HepG2 (cell line): ENCODE data around the gene RNF114. TPM values are rescaled to one million over a fixed set of nuclear protein-coding genes. Genes with fewer than 3 reads are reported as not detected.

Experiments used
- ATF7-NPFF ChIP-seq: sonication (generic); formaldehyde crosslinking; IDR thresholded peaks from 2 replicates; pipeline ENCODE4 v1.8.1; 2023; ENCODE audit warnings: mild to moderate bottlenecking, low read depth, missing genetic modification reagents, moderate library complexity
- CAMTA2 ChIP-seq: sonication (generic); formaldehyde crosslinking; IDR thresholded peaks from 2 replicates; pipeline ENCODE4 v1.4.0; 2020; ENCODE audit warnings: mild to moderate bottlenecking, missing genetic modification reagents, borderline replicate concordance
- CENPX ChIP-seq: sonication (generic); formaldehyde crosslinking; IDR thresholded peaks from 2 replicates; pipeline ENCODE4 v1.9.0; 2021; ENCODE audit warnings: mild to moderate bottlenecking, missing genetic modification reagents, moderate library complexity
- CHD4 ChIP-seq: fragments of 200-600 bp; sonication (generic); IDR thresholded peaks from 2 replicates; pipeline ENCODE4 v1.7.0; 2017; ENCODE audit warnings: mild to moderate bottlenecking, low read length, borderline replicate concordance
- ESRRA ChIP-seq: sonication (generic); formaldehyde crosslinking; IDR thresholded peaks from 2 replicates; pipeline ENCODE4 v1.5.1; 2020; ENCODE audit warnings: mild to moderate bottlenecking, low read depth, missing genetic modification reagents
- IKZF1 ChIP-seq: fragments of 450-650 bp; IDR thresholded peaks from 2 replicates; pipeline ENCODE4 v1.7.1; 2016
- MAFF ChIP-seq: IDR thresholded peaks from 2 replicates; pipeline ENCODE4 v1.6.1; 2011; ENCODE audit warnings: low read depth, low read length, improper control_type of control experiment
- MAX ChIP-seq: IDR thresholded peaks from 2 replicates; pipeline ENCODE4 v1.6.1; 2012; ENCODE audit warnings: inconsistent platforms
- NR2F6 ChIP-seq, 2 experiments: IDR thresholded peaks; 2 replicates each; pipeline ENCODE4 v1.6.1; 2016; ENCODE audit warnings: antibody characterized with exemption in 1 of 2, mild to moderate bottlenecking in 1 of 2
- SALL2 ChIP-seq: sonication (generic); formaldehyde crosslinking; IDR thresholded peaks from 2 replicates; pipeline ENCODE4 v1.8.1; 2023; ENCODE audit warnings: mild to moderate bottlenecking, missing genetic modification reagents, inconsistent platforms
- ZBTB1 ChIP-seq: sonication (generic); formaldehyde crosslinking; IDR thresholded peaks from 2 replicates; pipeline ENCODE4 v1.4.0; 2020; ENCODE audit warnings: missing genetic modification reagents, borderline replicate concordance
- ZC3H4 ChIP-seq: sonication (generic); formaldehyde crosslinking; IDR thresholded peaks from 2 replicates; pipeline ENCODE4 v1.4.0; 2020; ENCODE audit warnings: missing genetic modification reagents, borderline replicate concordance
- ZNF17 ChIP-seq: sonication (generic); formaldehyde crosslinking; IDR thresholded peaks from 2 replicates; pipeline ENCODE4 v1.5.0; 2020; ENCODE audit warnings: mild to moderate bottlenecking, missing genetic modification reagents
- ZNF230 ChIP-seq: sonication (generic); formaldehyde crosslinking; IDR thresholded peaks from 2 replicates; pipeline ENCODE4 v1.4.0; 2020; ENCODE audit warnings: mild to moderate bottlenecking, missing genetic modification reagents
- ZNF3 ChIP-seq: IDR thresholded peaks from 2 replicates; pipeline ENCODE4 v1.7.0; 2017; ENCODE audit warnings: inconsistent platforms
- ZNF326 ChIP-seq: sonication (generic); formaldehyde crosslinking; IDR thresholded peaks from 2 replicates; pipeline ENCODE4 v1.4.0; 2020; ENCODE audit warnings: missing genetic modification reagents, borderline replicate concordance
- ZNF382 ChIP-seq: sonication (generic); formaldehyde crosslinking; IDR thresholded peaks from 2 replicates; pipeline ENCODE4 v1.5.0; 2020; ENCODE audit warnings: missing genetic modification reagents, mild to moderate bottlenecking, borderline replicate concordance
- ZNF430 ChIP-seq: sonication (generic); formaldehyde crosslinking; IDR thresholded peaks from 2 replicates; pipeline ENCODE4 v1.9.0; 2021; ENCODE audit warnings: mild to moderate bottlenecking, missing genetic modification reagents
- ZNF552 ChIP-seq: sonication (generic); formaldehyde crosslinking; IDR thresholded peaks from 2 replicates; pipeline ENCODE4 v1.9.0; 2022; ENCODE audit warnings: missing genetic modification reagents, mild to moderate bottlenecking, borderline replicate concordance
- ZNF619 ChIP-seq: sonication (generic); formaldehyde crosslinking; IDR thresholded peaks from 2 replicates; pipeline ENCODE4 v1.4.0; 2020; ENCODE audit warnings: mild to moderate bottlenecking, missing genetic modification reagents
- ZNF703 ChIP-seq: sonication (generic); formaldehyde crosslinking; IDR thresholded peaks from 2 replicates; pipeline ENCODE4 v1.5.1; 2020; ENCODE audit warnings: missing genetic modification reagents, mild to moderate bottlenecking, moderate library complexity, borderline replicate concordance
- ZNF720 ChIP-seq: sonication (generic); formaldehyde crosslinking; IDR thresholded peaks from 2 replicates; pipeline ENCODE4 v1.4.0; 2020; ENCODE audit warnings: missing genetic modification reagents
- ZSCAN29 ChIP-seq: sonication (generic); formaldehyde crosslinking; conservative IDR thresholded peaks from 2 replicates; pipeline ENCODE4 v1.4.0; 2020; ENCODE audit warnings: mild to moderate bottlenecking, missing genetic modification reagents
- polyA plus RNA-seq, 8 experiments: library from polyadenylated mRNA; depleted of rRNA in 3 of 8; stranded (reverse) in 7 of 8; unstranded in 1 of 8; fragments of >200 nt; fragmentation: Illumina TruSeq in 4 of 8; extraction: Trizol in 4 of 8; gene quantifications; 2 replicates each; pipeline versions ENCODE4 v1.2.1 to v1.2.3, GENCODE V29; 2011 to 2016; ENCODE audit warnings: low read depth in 4 of 8, missing spikeins in 1 of 8, mixed read lengths in 1 of 8; ENCODE audit not compliant: insufficient read depth in 1 of 8
- total RNA-seq, 5 experiments: library from RNA; depleted of rRNA; stranded (reverse); fragments of >200 nt; fragmentation: Illumina TruSeq; extraction: Trizol; gene quantifications; 2 replicates each; pipeline ENCODE4 v1.2.3, GENCODE V29; 2016; ENCODE audit warnings: low read depth in 1 of 5
- TF ChIP-seq, protein P1 (sequence below): sonication (generic); formaldehyde crosslinking; IDR thresholded peaks from 2 replicates; pipeline ENCODE4 v1.4.0; 2020; ENCODE audit warnings: mild to moderate bottlenecking, missing genetic modification reagents, borderline replicate concordance
- TF ChIP-seq, protein P2 (sequence below): sonication (generic); formaldehyde crosslinking; conservative IDR thresholded peaks from 2 replicates; pipeline ENCODE4 v1.8.0; 2022; ENCODE audit warnings: low read depth, missing genetic modification reagents

RNF114 gene
- total and polyA plus RNA-seq, 2 of the 13 experiments (the other 11 are each of a cell fraction or from before 2014, with no cell fraction given): 119 to 126 TPM

- TF ChIP-seq, protein P1, sequence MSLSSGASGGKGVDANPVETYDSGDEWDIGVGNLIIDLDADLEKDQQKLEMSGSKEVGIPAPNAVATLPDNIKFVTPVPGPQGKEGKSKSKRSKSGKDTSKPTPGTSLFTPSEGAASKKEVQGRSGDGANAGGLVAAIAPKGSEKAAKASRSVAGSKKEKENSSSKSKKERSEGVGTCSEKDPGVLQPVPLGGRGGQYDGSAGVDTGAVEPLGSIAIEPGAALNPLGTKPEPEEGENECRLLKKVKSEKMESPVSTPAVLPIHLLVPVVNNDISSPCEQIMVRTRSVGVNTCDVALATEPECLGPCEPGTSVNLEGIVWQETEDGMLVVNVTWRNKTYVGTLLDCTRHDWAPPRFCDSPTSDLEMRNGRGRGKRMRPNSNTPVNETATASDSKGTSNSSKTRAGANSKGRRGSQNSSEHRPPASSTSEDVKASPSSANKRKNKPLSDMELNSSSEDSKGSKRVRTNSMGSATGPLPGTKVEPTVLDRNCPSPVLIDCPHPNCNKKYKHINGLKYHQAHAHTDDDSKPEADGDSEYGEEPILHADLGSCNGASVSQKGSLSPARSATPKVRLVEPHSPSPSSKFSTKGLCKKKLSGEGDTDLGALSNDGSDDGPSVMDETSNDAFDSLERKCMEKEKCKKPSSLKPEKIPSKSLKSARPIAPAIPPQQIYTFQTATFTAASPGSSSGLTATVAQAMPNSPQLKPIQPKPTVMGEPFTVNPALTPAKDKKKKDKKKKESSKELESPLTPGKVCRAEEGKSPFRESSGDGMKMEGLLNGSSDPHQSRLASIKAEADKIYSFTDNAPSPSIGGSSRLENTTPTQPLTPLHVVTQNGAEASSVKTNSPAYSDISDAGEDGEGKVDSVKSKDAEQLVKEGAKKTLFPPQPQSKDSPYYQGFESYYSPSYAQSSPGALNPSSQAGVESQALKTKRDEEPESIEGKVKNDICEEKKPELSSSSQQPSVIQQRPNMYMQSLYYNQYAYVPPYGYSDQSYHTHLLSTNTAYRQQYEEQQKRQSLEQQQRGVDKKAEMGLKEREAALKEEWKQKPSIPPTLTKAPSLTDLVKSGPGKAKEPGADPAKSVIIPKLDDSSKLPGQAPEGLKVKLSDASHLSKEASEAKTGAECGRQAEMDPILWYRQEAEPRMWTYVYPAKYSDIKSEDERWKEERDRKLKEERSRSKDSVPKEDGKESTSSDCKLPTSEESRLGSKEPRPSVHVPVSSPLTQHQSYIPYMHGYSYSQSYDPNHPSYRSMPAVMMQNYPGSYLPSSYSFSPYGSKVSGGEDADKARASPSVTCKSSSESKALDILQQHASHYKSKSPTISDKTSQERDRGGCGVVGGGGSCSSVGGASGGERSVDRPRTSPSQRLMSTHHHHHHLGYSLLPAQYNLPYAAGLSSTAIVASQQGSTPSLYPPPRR (CRISPR knock-in tag): peak; percentile 90
- TF ChIP-seq ZSCAN29 (peak; percentile 44; the same call in 1 of the 2 replicates), CAMTA2 (no peak; the same call in 1 of the 2 replicates), NR2F6 (IDR thresholded peaks at IDR 0.05) (peak; percentile 74), NR2F6 (CRISPR knock-in tag; IDR thresholded peaks at IDR 0.05) (peak; percentile 74), ZNF17 (CRISPR knock-in tag) (no peak), ZNF382 (CRISPR knock-in tag) (no peak), ATF7-NPFF (CRISPR knock-in tag) (no peak), SALL2 (CRISPR knock-in tag) (peak; percentile 30; the same call in 1 of the 2 replicates), ZC3H4 (CRISPR knock-in tag) (no peak), ZNF3 (no peak), ZNF552 (CRISPR knock-in tag) (no peak), ZNF230 (no peak), ZBTB1 (CRISPR knock-in tag) (no peak), CHD4 (0 out of 2 replicates have a peak, but pooled peaks have one; percentile 33), ZNF619 (CRISPR knock-in tag) (peak; percentile 78; the same call in 1 of the 2 replicates), ZNF703 (no peak), ESRRA (peak; percentile 90), ZNF326 (no peak), MAX (no peak), ZNF430 (CRISPR knock-in tag) (no peak), ZNF720 (CRISPR knock-in tag) (no peak), MAFF (peak; percentile 84), CENPX (CRISPR knock-in tag) (no peak), IKZF1 (no peak)
- TF ChIP-seq, protein P2, sequence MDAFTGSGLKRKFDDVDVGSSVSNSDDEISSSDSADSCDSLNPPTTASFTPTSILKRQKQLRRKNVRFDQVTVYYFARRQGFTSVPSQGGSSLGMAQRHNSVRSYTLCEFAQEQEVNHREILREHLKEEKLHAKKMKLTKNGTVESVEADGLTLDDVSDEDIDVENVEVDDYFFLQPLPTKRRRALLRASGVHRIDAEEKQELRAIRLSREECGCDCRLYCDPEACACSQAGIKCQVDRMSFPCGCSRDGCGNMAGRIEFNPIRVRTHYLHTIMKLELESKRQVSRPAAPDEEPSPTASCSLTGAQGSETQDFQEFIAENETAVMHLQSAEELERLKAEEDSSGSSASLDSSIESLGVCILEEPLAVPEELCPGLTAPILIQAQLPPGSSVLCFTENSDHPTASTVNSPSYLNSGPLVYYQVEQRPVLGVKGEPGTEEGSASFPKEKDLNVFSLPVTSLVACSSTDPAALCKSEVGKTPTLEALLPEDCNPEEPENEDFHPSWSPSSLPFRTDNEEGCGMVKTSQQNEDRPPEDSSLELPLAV (CRISPR knock-in tag): no peak
Observed at GRCh38 chr20:49945701-49946477, 9.7 kb downstream of the RNF114 start (continued).
